RWPE1 (cell line): ENCODE measurements around the gene ARHGEF28.

Experiments
- CTCF ChIA-PET: fragments of 350-600 bp; sonication (Branson Sonifier 250); formaldehyde crosslinking; extraction: SDS; loops from one replicate; lab custom pipeline; 2021; lab: Yijun Ruan, JAX
- POLR2A ChIA-PET: fragments of 400-600 bp; formaldehyde crosslinking; extraction: SDS; loops from one replicate; lab custom pipeline; 2020; ENCODE audit warnings: antibody characterized with exemption; ENCODE audit not compliant: low non-redundant PET; lab: Yijun Ruan, JAX
- DNase-seq: peaks from one replicate; pipeline ENCODE4 v3.0.0; 2012; ENCODE audit warnings: low spot score
- H3K27ac ChIP-seq: fragments of 450-650 bp; 2 replicates; pipeline ENCODE4 v1.5.1; 2017
- CTCF ChIP-seq: fragments of 450-650 bp; conservative IDR thresholded peaks from 2 replicates; pipeline ENCODE4 v1.5.1; 2017; ENCODE audit warnings: low read depth, mild to moderate bottlenecking

ARHGEF28 gene

GRCh38 chr5:73987915-73988314, 361.9 kb downstream of the ARHGEF28 start:
- no peak overlapping the region for H3K27ac ChIP-seq
- TF ChIP-seq CTCF: no peak
- DNase-seq: peak; percentile 54
- CTCF ChIA-PET: interaction anchor here (0.6 kb wide), 1 partner anchor 23 kb away, joined by 3 read pairs; no protein-coding TSS in a partner anchor
- POLR2A ChIA-PET: no interaction called here

- ChIA-PET CTCF (no interaction called here), POLR2A (no interaction called here)
- no peak for DNase-seq
- no peak overlapping the region for H3K27ac ChIP-seq
- TF ChIP-seq CTCF: no peak
Measured at GRCh38 chr5:73989956-73990355, 364.0 kb downstream of the ARHGEF28 start.
